Transverse colon (tissue), 4 donors: ENCODE data around the gene DYNC2LI1. TPM values are rescaled to one million over a fixed set of nuclear protein-coding genes. Genes with fewer than 3 reads are reported as not detected.

Experiments used
- DNase-seq: peaks from one replicate; pipeline ENCODE4 v3.0.0-alpha.2; 2019
- H3K27ac ChIP-seq, 4 donors: fragments of 200-600 bp; sonication (generic); 2 replicates each; pipeline ENCODE4 v1.5.1; 2016 to 2018; ENCODE audit warnings: inconsistent platforms in 4 of 4
- H3K27me3 ChIP-seq: fragments of 200-600 bp; sonication (generic); 2 replicates; pipeline ENCODE4 v1.5.1; 2017; ENCODE audit warnings: inconsistent platforms
- H3K36me3 ChIP-seq, 4 donors: fragments of 200-600 bp; sonication (generic); 2 replicates each; pipeline ENCODE4 v1.5.1; 2017 to 2019; ENCODE audit warnings: inconsistent platforms in 4 of 4
- H3K4me1 ChIP-seq, 4 donors: fragments of 200-600 bp; sonication (generic); 2 replicates each; pipeline ENCODE4 v1.5.1; 2017 to 2020; ENCODE audit warnings: inconsistent platforms in 4 of 4
- H3K4me3 ChIP-seq, 4 donors: fragments of 200-600 bp; sonication (generic); 1 replicate in 1 of 4; 2 replicates in 3 of 4; pipeline versions ENCODE4 v1.5.1 to v1.6.1; 2017 to 2019; ENCODE audit warnings: inconsistent platforms in 4 of 4
- H3K9me3 ChIP-seq, 2 donors: fragments of 200-600 bp; sonication (generic); 2 replicates each; pipeline ENCODE4 v1.5.1; 2017 to 2019; ENCODE audit warnings: inconsistent platforms in 2 of 2
- CTCF ChIP-seq, 5 experiments: fragments of 200-600 bp in 3 of 5; fragments of 450-650 bp in 2 of 5; sonication (generic) in 3 of 5; IDR thresholded peaks; 1 replicate in 2 of 5; 2 replicates in 3 of 5; pipeline ENCODE4 v1.5.1; 2016 to 2017; ENCODE audit warnings: antibody characterized with exemption in 5 of 5, inconsistent platforms in 3 of 5, mild to moderate bottlenecking in 2 of 5, moderate library complexity in 1 of 5
- EP300 ChIP-seq: sonication (generic); formaldehyde crosslinking; IDR thresholded peaks from one replicate; pipeline ENCODE4 v1.6.1; 2017; ENCODE audit warnings: antibody characterized with exemption, low read depth
- POLR2A ChIP-seq: fragments of 450-650 bp; IDR thresholded peaks from one replicate; pipeline ENCODE4 v1.6.1; 2016; ENCODE audit warnings: antibody characterized with exemption, mild to moderate bottlenecking, moderate library complexity
- POLR2AphosphoS5 ChIP-seq, 3 donors: sonication (generic); formaldehyde crosslinking; IDR thresholded peaks; one replicate each; pipeline ENCODE4 v1.6.1; 2016; ENCODE audit warnings: antibody characterized with exemption in 3 of 3
- WGBS, 2 donors: methylation state at CpG; one replicate each; pipeline ENCODE4 v1.1.5; 2018; ENCODE audit warnings: low coverage in 1 of 2; 5-methylcytosine and 5-hydroxymethylcytosine counted together
- in situ Hi-C, 4 donors: fragments of 200-750 bp; cut with MboI; loops; one replicate each; pipeline versions ENCODE4 v1.15.0 to v1.15.1; 2017; ENCODE audit warnings: low sequenced_read_pairs in 3 of 4, low pct_ligation_motif_present in 1 of 4, low pct_unique_long_range_greater_than_20kb in 1 of 4
- intact Hi-C: fragments of 100-400 bp; cut with DNase I; formaldehyde crosslinking; loops from one replicate; pipeline ENCODE4 v1.15.1; 2023; ENCODE audit warnings: low total_unique reads
- total RNA-seq, 4 donors: library from RNA; depleted of rRNA; stranded (reverse); fragments of >200 nt; gene quantifications; one replicate each; pipeline ENCODE4 v1.1.0, GENCODE V29; 2016

The DYNC2LI1 gene
- total RNA-seq, 4 donors from 2014 or later, result 6.6 to 26.9 (median 20.2) TPM

GRCh38 chr2:43774617-43775016 is 778 bp downstream of the DYNC2LI1 start:
- no peaks in the 10 kb centered on the region for H3K27me3 ChIP-seq
- intact Hi-C loops, result loop anchor here (10.0 kb wide), 2 partner anchors 160 to 770 kb away; no protein-coding TSS in a partner anchor

GRCh38 chr2:43776324-43776723 is 2.5 kb downstream of the DYNC2LI1 start:
- Histone ChIP-seq H3K4me3 (no peak overlapping the region), H3K4me1 (peaks cover 0 to 13% (median 5%) of the 10 kb centered on the region in 4 donors), H3K27me3 (no peaks in the 10 kb centered on the region), H3K27ac (no peak overlapping the region), H3K9me3 (no peaks in the 10 kb centered on the region), H3K36me3 (peaks cover 0 to 6% (median 0%) of the 10 kb centered on the region in 4 donors)
- TF ChIP-seq CTCF (IDR thresholded peaks at IDR 0.05), result no peak
- no peak for TF ChIP-seq POLR2A
- no peak for TF ChIP-seq POLR2AphosphoS5 (IDR thresholded peaks at IDR 0.05)
- TF ChIP-seq EP300, result no peak
- WGBS, 2 donors, result 75 to 80% methylated on average over 1 of the region's 1 CpG
- in situ Hi-C loops, result loop anchor here in 1 of 4 donors (10.0 kb wide), 1 partner anchor 142 kb away; the partner anchor contains the start of gene PLEKHH2
- DNase-seq, result no peak
- intact Hi-C loops, result loop anchor here (10.0 kb wide), 2 partner anchors 162 to 772 kb away; no protein-coding TSS in a partner anchor

More at GRCh38 chr2:43774617-43775016, 778 bp downstream of the DYNC2LI1 start:
- WGBS, 2 donors, result 13 to 24% methylated on average over 7 of the region's 7 CpGs
- in situ Hi-C loops, result loop anchor here in 1 of 4 donors (10.0 kb wide), 1 partner anchor 140 kb away; the partner anchor contains the start of gene PLEKHH2
- Histone ChIP-seq H3K36me3 (peaks cover 0 to 6% (median 0%) of the 10 kb centered on the region in 4 donors), H3K4me1 (peaks cover 0 to 13% (median 5%) of the 10 kb centered on the region in 4 donors), H3K9me3 (no peaks in the 10 kb centered on the region), H3K4me3 (peak overlapping the region; percentile 62 to 79 (median 66)), H3K27ac (peak overlapping the region; percentile 91 to 95 (median 92))
- no peak for TF ChIP-seq CTCF (IDR thresholded peaks at IDR 0.05)
- DNase-seq, result no peak

- H3K4me3 ChIP-seq, result no peak overlapping the region
- in situ Hi-C loops (loop anchor here in 1 of 4 donors (10.0 kb wide), 1 partner anchor 143 kb away; the partner anchor contains the start of gene PLEKHH2), intact Hi-C loops (loop anchor here (10.0 kb wide), 2 partner anchors 163 to 773 kb away; no protein-coding TSS in a partner anchor)
- no peak overlapping the region for H3K27ac ChIP-seq
- WGBS, 2 donors, result 94 to 100% methylated on average over 1 to 8 of the region's 8 CpGs
- H3K36me3 ChIP-seq, result peaks cover 0 to 6% (median 0%) of the 10 kb centered on the region in 4 donors
- no peaks in the 10 kb centered on the region for H3K9me3 ChIP-seq
- TF ChIP-seq EP300 (no peak), POLR2AphosphoS5 (IDR thresholded peaks at IDR 0.05) (no peak), CTCF (IDR thresholded peaks at IDR 0.05) (no peak), POLR2A (no peak)
- H3K4me1 ChIP-seq, result peaks cover 0 to 13% (median 5%) of the 10 kb centered on the region in 4 donors
- no peaks in the 10 kb centered on the region for H3K27me3 ChIP-seq
- no peak for DNase-seq
These were observed 3.6 kb downstream of the DYNC2LI1 start for GRCh38 chr2:43777306-43777926.

GRCh38 chr2:43778233-43778632 is 4.4 kb downstream of the DYNC2LI1 start:
- in situ Hi-C loops, result loop anchor here in 1 of 4 donors (10.0 kb wide), 1 partner anchor 143 kb away; the partner anchor contains the start of gene PLEKHH2
- intact Hi-C loops, result loop anchor here (10.0 kb wide), 2 partner anchors 163 to 773 kb away; no protein-coding TSS in a partner anchor
- Histone ChIP-seq H3K27me3 (no peaks in the 10 kb centered on the region), H3K4me3 (no peak overlapping the region), H3K4me1 (peaks cover 0 to 13% (median 5%) of the 10 kb centered on the region in 4 donors), H3K27ac (no peak overlapping the region), H3K36me3 (peaks cover 0 to 6% (median 0%) of the 10 kb centered on the region in 4 donors), H3K9me3 (no peaks in the 10 kb centered on the region)
- WGBS, 2 donors, result 91 to 92% methylated on average over 8 of the region's 8 CpGs
- DNase-seq, result no peak
- TF ChIP-seq EP300 (no peak), CTCF (IDR thresholded peaks at IDR 0.05) (no peak), POLR2A (no peak), POLR2AphosphoS5 (IDR thresholded peaks at IDR 0.05) (no peak)
